Measurements from ENCODE around the gene MAST4. TPM values are rescaled to one million over a fixed set of nuclear protein-coding genes. Genes with fewer than 3 reads are reported as not detected.

Gene MAST4
- total RNA-seq, 5 donors from 2014 or later (not counting 1 experiment from before 2014, with no cell fraction given): 26.1 to 35.5 (median 32.0) TPM

DNA sequence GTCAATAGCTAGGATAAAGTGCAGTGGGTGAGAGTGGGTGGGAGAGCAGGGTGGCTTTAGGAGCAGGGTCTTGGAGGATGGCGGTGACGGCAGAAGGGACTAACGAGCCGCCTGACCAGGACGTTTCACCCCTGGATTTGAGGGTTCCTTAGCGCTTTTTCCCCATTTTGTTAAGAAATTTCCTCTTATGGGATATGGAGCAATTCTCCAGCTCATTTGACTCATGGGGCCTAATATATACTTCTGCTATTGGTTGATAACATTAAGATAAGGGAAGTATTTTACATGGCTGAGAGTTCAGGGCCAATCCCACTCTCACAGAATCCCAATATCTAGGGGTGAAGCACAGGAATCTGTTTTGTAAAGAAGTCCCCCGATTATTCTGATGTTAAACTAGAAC is 582.8 kb downstream of the MAST4 start:
- Histone ChIP-seq H3K4me3 (ENCODE audit: control insufficient read depth in 1 of 2, extremely low read depth in 1 of 2, low read length in 1 of 2) (no peak overlapping the region), H3K4me1 (ENCODE audit: control insufficient read depth in 1 of 2, extremely low read depth in 1 of 2, insufficient read depth in 2 of 2, low read length in 2 of 2) (peaks cover 13 to 21% of the 10 kb centered on the region in 2 experiments), H3K27me3 (replicated peaks in 1 of 2; ENCODE audit: control insufficient read depth in 2 of 2, extremely low read depth in 1 of 2, insufficient read depth in 2 of 2, low read length in 1 of 2) (no peaks in the 10 kb centered on the region), H3K27ac (ENCODE audit: low read length) (no peak overlapping the region), H3K9me3 (no peaks in the 10 kb centered on the region), H3K36me3 (ENCODE audit: control insufficient read depth in 2 of 2, extremely low read depth in 1 of 2, insufficient read depth in 1 of 2, low read length in 1 of 2) (no peaks in the 10 kb centered on the region)
- H3K27ac Mint-ChIP-seq: no peak overlapping the region
- CTCF ChIA-PET: no interaction called here
- ATAC-seq (replicated peaks in 1 of 4) (no peak), DNase-seq (no peak)
- H3K36me3 Mint-ChIP-seq: peaks cover 26% of the 10 kb centered on the region
- peaks cover 29 to 62% (median 54%) of the 10 kb centered on the region in 3 donors for H3K4me1 Mint-ChIP-seq
- 100% methylated on average over 1 of the region's 7 CpGs for WGBS (ENCODE audit: insufficient coverage)
- H3K9me3 Mint-ChIP-seq: peaks cover 4 to 26% (median 15%) of the 10 kb centered on the region in 3 donors
- H3K27me3 Mint-ChIP-seq: no peaks in the 10 kb centered on the region
- POLR2A ChIA-PET: interaction anchor here in 1 of 2 donors (0.8 kb wide), 1 partner anchor 9 kb away, joined by 6 read pairs; no protein-coding TSS in a partner anchor
- no peak overlapping the region for H3K4me3 Mint-ChIP-seq

DNA sequence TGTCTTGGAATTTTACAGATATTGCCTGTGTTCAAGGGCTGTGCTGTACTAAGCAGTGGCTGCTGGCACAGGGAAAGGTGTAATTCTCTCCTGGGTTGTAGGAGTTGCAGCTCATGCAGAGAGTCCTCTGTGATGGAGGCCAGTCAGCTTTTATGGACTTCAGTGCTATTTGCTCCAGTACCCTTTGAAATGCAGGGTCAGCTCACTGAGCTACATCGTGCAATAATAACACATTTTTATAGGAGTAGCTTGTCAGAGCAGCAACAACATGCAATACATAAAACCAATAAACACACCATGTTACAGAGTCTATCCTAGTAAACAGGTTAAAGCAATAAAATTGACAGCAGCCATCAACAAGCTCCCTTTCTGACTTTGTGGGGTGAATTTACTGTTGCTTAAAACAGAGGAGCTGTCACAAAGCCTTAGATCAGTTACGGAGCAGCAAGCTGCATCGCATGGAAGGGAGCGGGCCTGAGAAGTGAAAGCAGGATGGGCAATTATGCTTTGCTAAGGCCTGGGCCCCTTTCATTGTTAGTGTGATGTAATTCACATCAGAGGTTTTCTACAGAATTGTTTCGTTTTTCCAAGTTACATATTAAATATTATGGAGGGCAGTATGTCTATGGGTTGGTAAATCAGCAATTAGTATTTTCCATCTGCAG is 583.6 kb downstream of the MAST4 start:
- no peak overlapping the region for H3K27ac ChIP-seq (ENCODE audit: low read length)
- DNase-seq: no peak

DNA sequence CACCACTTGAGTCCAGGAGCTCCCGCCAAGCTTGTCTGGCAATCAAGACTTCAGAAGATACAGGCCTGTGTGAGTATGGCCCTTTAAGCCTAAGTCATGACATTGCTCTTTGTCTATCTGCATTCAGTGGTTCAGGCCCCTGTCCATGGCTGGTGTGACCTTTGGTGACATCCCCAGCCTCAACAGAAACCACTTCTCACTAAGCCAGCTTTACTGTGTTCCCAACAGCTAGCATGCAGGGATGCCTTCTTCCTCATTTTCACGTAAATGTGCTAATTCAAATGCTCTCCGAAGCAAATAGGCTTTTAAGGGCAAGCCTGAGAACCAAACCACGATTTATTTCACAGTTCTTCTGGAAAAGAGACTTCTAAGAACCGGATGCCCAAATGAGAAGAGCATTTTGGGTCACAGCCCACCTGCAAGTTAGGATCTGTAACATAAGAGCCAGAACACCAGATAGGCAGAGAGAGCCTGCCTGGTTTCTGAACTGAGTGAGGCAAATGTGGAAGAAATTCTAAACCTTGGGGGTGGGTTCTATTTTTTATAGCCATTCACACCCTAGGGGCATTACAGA is 585.5 kb downstream of the MAST4 start:
- ATAC-seq (replicated peaks in 1 of 4) (peak; percentile 55 to 76 (median 70)), DNase-seq (peak in 1 of 35 experiments; percentile 36)
- H3K4me1 ChIP-seq (ENCODE audit: control insufficient read depth in 1 of 2, extremely low read depth in 1 of 2, insufficient read depth in 2 of 2, low read length in 2 of 2): peaks cover 13 to 21% of the 10 kb centered on the region in 2 experiments
- no peak overlapping the region for H3K4me3 ChIP-seq (ENCODE audit: control insufficient read depth in 1 of 2, extremely low read depth in 1 of 2, low read length in 1 of 2)
- Mint-ChIP-seq H3K36me3 (peaks cover 14% of the 10 kb centered on the region), H3K27ac (peak overlapping the region; percentile 23 to 92), H3K4me3 (peak overlapping the region in 2 of 3 donors; percentile 26 to 64), H3K9me3 (peaks cover 0 to 15% (median 10%) of the 10 kb centered on the region in 3 donors), H3K4me1 (peaks cover 34 to 72% (median 67%) of the 10 kb centered on the region in 3 donors), H3K27me3 (no peaks in the 10 kb centered on the region)
- peak overlapping the region; percentile 57 for H3K27ac ChIP-seq (ENCODE audit: low read length)
- H3K36me3 ChIP-seq (ENCODE audit: control insufficient read depth in 2 of 2, extremely low read depth in 1 of 2, insufficient read depth in 1 of 2, low read length in 1 of 2): no peaks in the 10 kb centered on the region
- ChIA-PET POLR2A (interaction anchor here in 1 of 2 donors (0.6 kb wide), 1 partner anchor 21 kb away, joined by 3 read pairs; no protein-coding TSS in a partner anchor), CTCF (interaction anchor here in 1 of 2 donors (0.6 kb wide), 1 partner anchor 31 kb away, joined by 3 read pairs; no protein-coding TSS in a partner anchor)
- WGBS (ENCODE audit: insufficient coverage): 44% methylated on average over 3 of the region's 5 CpGs
- no peaks in the 10 kb centered on the region for H3K9me3 ChIP-seq
- H3K27me3 ChIP-seq (replicated peaks in 1 of 2; ENCODE audit: control insufficient read depth in 2 of 2, extremely low read depth in 1 of 2, insufficient read depth in 2 of 2, low read length in 1 of 2): no peaks in the 10 kb centered on the region

More for the DNA sequence above, 583.6 kb downstream of the MAST4 start:
- Mint-ChIP-seq H3K27ac (peak overlapping the region in 1 of 2 donors; percentile 79), H3K36me3 (peaks cover 26% of the 10 kb centered on the region), H3K27me3 (no peaks in the 10 kb centered on the region), H3K4me1 (peaks cover 29 to 63% (median 54%) of the 10 kb centered on the region in 3 donors), H3K9me3 (peaks cover 4 to 26% (median 15%) of the 10 kb centered on the region in 3 donors), H3K4me3 (peak overlapping the region in 1 of 3 donors; percentile 18)
- 100% methylated on average over 3 of the region's 5 CpGs for WGBS (ENCODE audit: insufficient coverage)
- Histone ChIP-seq H3K36me3 (ENCODE audit: control insufficient read depth in 2 of 2, extremely low read depth in 1 of 2, insufficient read depth in 1 of 2, low read length in 1 of 2) (no peaks in the 10 kb centered on the region), H3K4me1 (ENCODE audit: control insufficient read depth in 1 of 2, extremely low read depth in 1 of 2, insufficient read depth in 2 of 2, low read length in 2 of 2) (peaks cover 13 to 21% of the 10 kb centered on the region in 2 experiments), H3K4me3 (ENCODE audit: control insufficient read depth in 1 of 2, extremely low read depth in 1 of 2, low read length in 1 of 2) (no peak overlapping the region), H3K9me3 (no peaks in the 10 kb centered on the region), H3K27me3 (replicated peaks in 1 of 2; ENCODE audit: control insufficient read depth in 2 of 2, extremely low read depth in 1 of 2, insufficient read depth in 2 of 2, low read length in 1 of 2) (no peaks in the 10 kb centered on the region)
- CTCF ChIA-PET: interaction anchor here (0.7 to 1.7 kb wide), 4 partner anchors 13 to 28 kb away, joined by 3 read pairs; no protein-coding TSS in a partner anchor
- POLR2A ChIA-PET: interaction anchor here in 1 of 2 donors (0.8 kb wide), 1 partner anchor 10 kb away, joined by 6 read pairs; no protein-coding TSS in a partner anchor
- ATAC-seq (replicated peaks in 1 of 4): no peak

DNA sequence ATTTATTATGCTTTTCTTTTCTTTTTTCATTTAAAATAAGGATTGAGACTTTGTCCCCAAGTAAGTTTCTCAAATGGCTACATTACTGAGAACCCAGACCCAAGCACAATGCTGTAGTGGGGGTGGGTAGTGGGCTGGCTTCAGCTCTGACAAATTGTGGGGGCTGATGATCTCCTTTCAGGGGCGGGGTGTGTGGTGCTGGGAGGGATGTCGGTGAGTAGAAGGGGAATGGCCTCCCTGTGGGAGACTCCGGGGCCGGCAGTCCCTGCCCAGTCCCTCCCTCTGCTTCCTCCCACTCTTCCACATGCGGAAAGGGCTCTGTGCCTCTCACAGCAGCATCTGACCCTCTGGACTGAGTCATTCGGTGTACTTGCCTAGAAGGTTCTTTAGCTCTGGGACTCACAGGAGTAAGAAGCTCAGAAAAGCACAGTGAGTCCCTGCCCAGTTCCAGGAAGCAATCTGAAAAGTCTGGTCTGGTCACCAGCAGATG is 586.2 kb downstream of the MAST4 start:
- Mint-ChIP-seq H3K4me1 (peaks cover 37 to 73% (median 71%) of the 10 kb centered on the region in 3 donors), H3K9me3 (peaks cover 0 to 9% (median 6%) of the 10 kb centered on the region in 3 donors), H3K4me3 (peak overlapping the region in 1 of 3 donors; percentile 64), H3K36me3 (peaks cover 9% of the 10 kb centered on the region), H3K27me3 (no peaks in the 10 kb centered on the region), H3K27ac (peak overlapping the region; percentile 22 to 92)
- ChIA-PET CTCF (no interaction called here), POLR2A (no interaction called here)
- 80% methylated on average over 2 of the region's 6 CpGs for WGBS (ENCODE audit: insufficient coverage)
- Histone ChIP-seq H3K27ac (ENCODE audit: low read length) (peak overlapping the region; percentile 57), H3K9me3 (no peaks in the 10 kb centered on the region), H3K27me3 (replicated peaks in 1 of 2; ENCODE audit: control insufficient read depth in 2 of 2, extremely low read depth in 1 of 2, insufficient read depth in 2 of 2, low read length in 1 of 2) (no peaks in the 10 kb centered on the region), H3K36me3 (ENCODE audit: control insufficient read depth in 2 of 2, extremely low read depth in 1 of 2, insufficient read depth in 1 of 2, low read length in 1 of 2) (no peaks in the 10 kb centered on the region), H3K4me3 (ENCODE audit: control insufficient read depth in 1 of 2, extremely low read depth in 1 of 2, low read length in 1 of 2) (no peak overlapping the region), H3K4me1 (ENCODE audit: control insufficient read depth in 1 of 2, extremely low read depth in 1 of 2, insufficient read depth in 2 of 2, low read length in 2 of 2) (peaks cover 17 to 21% of the 10 kb centered on the region in 2 experiments)
- DNase-seq (no peak), ATAC-seq (replicated peaks in 1 of 4) (no peak)

DNA sequence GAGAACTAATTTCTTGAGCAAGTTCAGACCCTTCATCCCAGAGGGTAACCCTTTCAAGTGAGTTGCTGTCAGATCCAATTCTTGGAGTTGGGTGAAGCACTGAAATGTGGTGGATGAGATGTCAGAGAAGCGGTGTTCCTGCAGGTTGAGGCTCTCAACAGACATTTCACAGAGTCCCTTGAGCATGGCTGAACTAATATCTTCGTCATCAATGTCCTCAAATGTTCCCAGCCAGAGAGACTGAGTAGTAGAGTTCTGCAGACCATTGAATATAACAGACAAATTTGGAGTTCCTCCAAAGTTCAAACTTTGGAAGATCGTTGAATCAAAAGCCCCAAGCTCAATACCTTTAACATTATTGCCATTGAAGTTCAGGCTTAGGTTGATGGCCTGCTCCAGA is 587.7 kb downstream of the MAST4 start:
- H3K4me1 ChIP-seq (ENCODE audit: control insufficient read depth in 1 of 2, extremely low read depth in 1 of 2, insufficient read depth in 2 of 2, low read length in 2 of 2): peaks cover 25 to 34% of the 10 kb centered on the region in 2 experiments
- POLR2A ChIA-PET: no interaction called here
- CTCF ChIA-PET: no interaction called here
- no peak overlapping the region for H3K4me3 ChIP-seq (ENCODE audit: control insufficient read depth in 1 of 2, extremely low read depth in 1 of 2, low read length in 1 of 2)
- no peak for ATAC-seq (replicated peaks in 1 of 4)
- no peaks in the 10 kb centered on the region for H3K36me3 ChIP-seq (ENCODE audit: control insufficient read depth in 2 of 2, extremely low read depth in 1 of 2, insufficient read depth in 1 of 2, low read length in 1 of 2)
- 100% methylated on average over 2 of the region's 3 CpGs for WGBS (ENCODE audit: insufficient coverage)
- Mint-ChIP-seq H3K9me3 (no peaks in the 10 kb centered on the region), H3K4me3 (no peak overlapping the region), H3K27me3 (no peaks in the 10 kb centered on the region), H3K27ac (no peak overlapping the region), H3K4me1 (peaks cover 46 to 75% (median 75%) of the 10 kb centered on the region in 3 donors), H3K36me3 (no peaks in the 10 kb centered on the region)
- no peak overlapping the region for H3K27ac ChIP-seq (ENCODE audit: low read length)
- DNase-seq: no peak
- H3K9me3 ChIP-seq: no peaks in the 10 kb centered on the region
- no peaks in the 10 kb centered on the region for H3K27me3 ChIP-seq (replicated peaks in 1 of 2; ENCODE audit: control insufficient read depth in 2 of 2, extremely low read depth in 1 of 2, insufficient read depth in 2 of 2, low read length in 1 of 2)

DNA sequence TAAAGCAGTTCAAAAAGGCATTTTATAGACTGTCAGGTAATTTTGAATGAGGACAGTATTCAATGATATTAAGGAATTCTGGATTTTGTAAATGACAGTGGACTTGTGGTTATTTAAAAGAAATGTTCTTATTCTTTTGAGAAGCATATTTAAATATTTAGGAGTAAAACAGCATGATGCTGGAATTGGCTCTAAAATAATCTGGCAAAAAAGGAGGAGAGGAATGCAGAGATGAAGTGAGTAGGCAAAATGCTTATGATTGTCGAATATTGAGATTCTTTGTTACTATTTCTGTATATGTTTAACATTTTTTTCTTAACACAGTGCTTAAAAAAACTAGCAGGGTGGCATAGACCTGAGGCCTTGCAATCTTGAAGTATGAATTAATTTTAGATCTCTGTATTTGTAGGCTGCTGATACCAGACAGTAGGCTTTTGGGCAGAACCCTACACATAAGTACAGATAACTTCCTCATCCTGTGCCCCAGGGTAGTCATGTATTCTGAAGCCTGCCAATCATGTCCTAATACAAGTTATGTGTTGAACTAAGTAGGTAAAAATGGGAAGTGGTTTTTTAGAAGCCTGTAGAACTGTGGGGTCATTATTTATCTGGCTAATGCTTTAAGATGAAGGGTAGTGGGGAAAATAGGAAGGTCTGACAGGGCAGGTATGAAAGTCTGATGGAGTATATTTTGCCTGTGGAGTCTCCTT is 591.0 kb downstream of the MAST4 start:
- peaks cover 18 to 28% of the 10 kb centered on the region in 2 experiments for H3K4me1 ChIP-seq (ENCODE audit: control insufficient read depth in 1 of 2, extremely low read depth in 1 of 2, insufficient read depth in 2 of 2, low read length in 2 of 2)
- H3K36me3 ChIP-seq (ENCODE audit: control insufficient read depth in 2 of 2, extremely low read depth in 1 of 2, insufficient read depth in 1 of 2, low read length in 1 of 2): no peaks in the 10 kb centered on the region
- peaks cover 0 to 1% (median 0%) of the 10 kb centered on the region in 3 donors for H3K9me3 Mint-ChIP-seq
- CTCF ChIA-PET: interaction anchor here in 1 of 2 donors (0.8 kb wide), 1 partner anchor 20 kb away, joined by 3 read pairs; no protein-coding TSS in a partner anchor
- POLR2A ChIA-PET: no interaction called here
- H3K4me3 ChIP-seq (ENCODE audit: control insufficient read depth in 1 of 2, extremely low read depth in 1 of 2, low read length in 1 of 2): no peak overlapping the region
- no peaks in the 10 kb centered on the region for H3K27me3 Mint-ChIP-seq
- H3K27me3 ChIP-seq (replicated peaks in 1 of 2; ENCODE audit: control insufficient read depth in 2 of 2, extremely low read depth in 1 of 2, insufficient read depth in 2 of 2, low read length in 1 of 2): no peaks in the 10 kb centered on the region
- peak overlapping the region in 1 of 3 donors; percentile 59 for H3K4me3 Mint-ChIP-seq
- WGBS (ENCODE audit: insufficient coverage): no CpG with 5 or more reads among the region's 1 CpG
- H3K27ac ChIP-seq (ENCODE audit: low read length): peak overlapping the region; percentile 3
- H3K4me1 Mint-ChIP-seq: peaks cover 41 to 71% (median 68%) of the 10 kb centered on the region in 3 donors
- H3K27ac Mint-ChIP-seq: peak overlapping the region; percentile 79 to 95
- ATAC-seq (replicated peaks in 1 of 4): peak; percentile 68 to 85 (median 74)
- no peaks in the 10 kb centered on the region for H3K9me3 ChIP-seq
- peak in 1 of 35 experiments; percentile 21 for DNase-seq
- no peaks in the 10 kb centered on the region for H3K36me3 Mint-ChIP-seq
